Globus pallidus (tissue), 1 donor: ENCODE data around the gene ARHGAP25.

Source experiments
- DNase-seq: peaks from one replicate; pipeline ENCODE4 v3.0.0-alpha.2; 2015; ENCODE audit warnings: low spot score

The ARHGAP25 gene

DNA sequence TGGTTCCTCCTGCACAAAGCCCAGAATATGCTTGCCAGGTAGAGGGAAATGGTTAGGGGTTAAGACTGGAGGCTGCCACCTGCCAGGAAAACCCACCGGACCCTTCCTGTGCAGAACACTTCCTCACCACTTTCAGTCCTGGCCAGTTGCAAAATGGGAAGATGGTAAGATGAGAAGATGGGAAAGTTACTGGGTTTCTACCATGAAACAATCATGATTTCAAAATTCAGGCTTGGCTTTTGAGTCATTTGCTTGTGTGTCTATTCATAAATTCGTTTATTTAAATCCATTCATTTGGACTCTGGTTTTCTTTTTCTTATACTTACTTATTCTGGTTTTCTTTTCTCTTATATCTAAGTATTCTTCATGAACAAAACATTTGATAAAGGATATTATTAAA, 129.4 kb downstream of the ARHGAP25 start:
- no peak for DNase-seq

DNA sequence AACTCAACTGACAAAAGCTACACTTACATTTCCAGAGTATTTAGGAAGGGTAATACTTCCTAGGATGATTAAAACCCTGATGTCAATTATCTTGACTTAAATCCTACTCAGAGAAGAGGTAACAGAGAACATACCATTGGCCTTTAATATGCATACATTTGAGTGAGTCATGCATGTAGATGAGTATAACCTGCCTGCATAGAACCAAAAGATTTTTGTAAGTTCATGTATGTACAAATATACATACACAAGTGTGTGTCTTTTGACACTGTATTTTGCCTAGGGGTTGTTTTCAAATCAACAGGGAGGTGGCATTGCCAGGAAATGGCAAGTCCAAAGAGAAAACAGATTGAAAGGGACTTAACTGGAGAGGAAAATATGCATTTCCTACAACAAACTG, 130.5 kb downstream of the ARHGAP25 start:
- DNase-seq = no peak

DNA sequence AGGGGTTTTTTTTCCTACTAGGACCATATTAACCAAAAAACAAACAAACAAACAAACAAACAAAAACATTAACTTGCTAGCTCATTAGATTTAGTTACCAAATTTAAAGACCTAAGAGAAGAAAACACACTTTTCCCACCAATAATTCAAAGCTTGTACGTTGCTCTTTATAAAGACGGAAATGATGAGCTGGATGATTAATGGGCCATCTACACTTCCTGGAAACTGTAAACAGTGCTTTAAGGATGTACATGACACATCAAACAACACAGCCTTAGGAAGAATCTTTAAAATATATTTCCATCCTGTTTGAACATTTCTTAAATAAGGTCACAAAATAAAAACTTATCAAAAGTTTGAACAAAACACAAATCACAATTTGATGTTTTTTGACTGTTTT, 135.6 kb downstream of the ARHGAP25 start:
- no peak for DNase-seq

DNA sequence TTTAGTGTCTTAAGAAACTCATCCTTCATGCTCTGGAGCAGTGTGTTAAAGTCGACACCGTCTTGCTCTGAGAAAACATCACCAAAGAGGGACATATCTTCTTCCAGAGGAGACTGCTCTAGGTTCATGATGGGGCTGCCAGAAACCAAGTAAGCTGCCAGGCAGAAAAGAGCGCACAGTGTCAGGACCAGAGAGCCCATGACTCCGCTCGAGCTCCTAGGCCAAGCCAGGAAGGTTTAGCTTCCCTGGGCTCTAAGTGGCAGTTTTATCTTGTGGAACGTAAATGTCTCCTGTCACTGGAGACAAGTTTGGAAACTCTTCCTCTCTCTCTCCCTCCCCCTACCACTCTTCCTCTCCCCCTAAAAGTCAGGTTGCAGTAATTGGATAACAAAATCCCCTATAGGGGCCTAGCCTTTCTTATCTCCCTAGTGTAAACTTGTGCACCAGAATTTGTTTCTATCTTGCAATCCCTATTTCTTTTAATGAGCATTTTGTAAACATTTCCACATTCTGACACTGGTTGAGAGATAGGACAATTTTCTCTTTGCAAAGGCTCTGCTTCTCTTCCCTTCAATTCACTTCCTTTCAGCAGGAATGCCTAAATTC, 136.7 kb downstream of the ARHGAP25 start, which contains the start of gene BMP10:
Gene BMP10, minus strand, starts transcription at position 239 of the 606 bp plus-strand sequence. Its CDS starts 39 bp downstream, at position 200.
- no peak for DNase-seq
